Measurements from ENCODE around the gene SOX6.

SOX6 gene

GRCh38 chr11:16097543-16097942 lies 258.8 kb downstream of the SOX6 start:
- FAIRE-seq (no peak), DNase-seq (ENCODE audit: insufficient read length, low spot score) (no peak)
- no peak for TF ChIP-seq CTCF (IDR thresholded peaks at IDR 0.05; ENCODE audit: insufficient read depth, missing control alignments)

GRCh38 chr11:16096336-16096735 lies 260.0 kb downstream of the SOX6 start:
- TF ChIP-seq CTCF (IDR thresholded peaks at IDR 0.05; ENCODE audit: insufficient read depth, missing control alignments): no peak
- DNase-seq (ENCODE audit: insufficient read length, low spot score) (no peak), FAIRE-seq (no peak)

GRCh38 chr11:16095756-16096155 lies 260.6 kb downstream of the SOX6 start:
- DNase-seq (ENCODE audit: insufficient read length, low spot score) (no peak), FAIRE-seq (no peak)
- no peak for TF ChIP-seq CTCF (IDR thresholded peaks at IDR 0.05; ENCODE audit: insufficient read depth, missing control alignments)

- FAIRE-seq (no peak), DNase-seq (ENCODE audit: insufficient read length, low spot score) (no peak)
- no peak for TF ChIP-seq CTCF (IDR thresholded peaks at IDR 0.05; ENCODE audit: insufficient read depth, missing control alignments)
Observed at GRCh38 chr11:16093889-16094653, 262.3 kb downstream of the SOX6 start.

- DNase-seq (ENCODE audit: insufficient read length, low spot score): no peak
- no peak for TF ChIP-seq CTCF (IDR thresholded peaks at IDR 0.05; ENCODE audit: insufficient read depth, missing control alignments)
- FAIRE-seq: no peak
Observed at GRCh38 chr11:16091862-16092261, 264.5 kb downstream of the SOX6 start.

- FAIRE-seq (no peak), DNase-seq (ENCODE audit: insufficient read length, low spot score) (no peak)
- no peak for TF ChIP-seq CTCF (IDR thresholded peaks at IDR 0.05; ENCODE audit: insufficient read depth, missing control alignments)
Observed at GRCh38 chr11:16089481-16089880, 266.9 kb downstream of the SOX6 start.

GRCh38 chr11:16088774-16089173 lies 267.6 kb downstream of the SOX6 start:
- no peak for DNase-seq (ENCODE audit: insufficient read length, low spot score)
- no peak for FAIRE-seq
- no peak for TF ChIP-seq CTCF (IDR thresholded peaks at IDR 0.05; ENCODE audit: insufficient read depth, missing control alignments)
